Measurements from ENCODE around the gene NUDT5. TPM values are rescaled to one million over a fixed set of nuclear protein-coding genes. Genes with fewer than 3 reads are reported as not detected.
A peak's percentile ranks its signal among the peaks of the same experiment; 100 is the strongest.

The NUDT5 gene
- total RNA-seq, 2 donors from 2014 or later, result 44.7 to 53.9 TPM

DNA sequence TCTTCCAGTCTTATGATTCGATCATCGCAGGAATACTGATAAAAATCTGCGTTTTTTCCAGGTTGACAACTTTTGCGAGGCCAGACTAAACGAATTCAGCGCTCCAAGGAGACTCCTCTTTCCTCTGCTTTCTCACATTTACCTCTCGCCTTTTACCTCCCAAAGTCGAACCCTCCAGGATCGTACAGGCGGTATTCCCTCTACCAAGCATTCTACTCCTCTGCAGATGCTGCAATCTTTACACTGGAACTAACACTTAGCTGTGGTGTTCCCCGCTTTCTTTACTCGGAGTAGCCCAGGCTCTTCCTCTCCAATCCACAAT is 449 bp downstream of the NUDT5 start:
- ATAC-seq (ENCODE audit: insufficient number of reproducible peaks, low FRiP score, low read depth), result peak; percentile 18
- TF ChIP-seq, protein P1, sequence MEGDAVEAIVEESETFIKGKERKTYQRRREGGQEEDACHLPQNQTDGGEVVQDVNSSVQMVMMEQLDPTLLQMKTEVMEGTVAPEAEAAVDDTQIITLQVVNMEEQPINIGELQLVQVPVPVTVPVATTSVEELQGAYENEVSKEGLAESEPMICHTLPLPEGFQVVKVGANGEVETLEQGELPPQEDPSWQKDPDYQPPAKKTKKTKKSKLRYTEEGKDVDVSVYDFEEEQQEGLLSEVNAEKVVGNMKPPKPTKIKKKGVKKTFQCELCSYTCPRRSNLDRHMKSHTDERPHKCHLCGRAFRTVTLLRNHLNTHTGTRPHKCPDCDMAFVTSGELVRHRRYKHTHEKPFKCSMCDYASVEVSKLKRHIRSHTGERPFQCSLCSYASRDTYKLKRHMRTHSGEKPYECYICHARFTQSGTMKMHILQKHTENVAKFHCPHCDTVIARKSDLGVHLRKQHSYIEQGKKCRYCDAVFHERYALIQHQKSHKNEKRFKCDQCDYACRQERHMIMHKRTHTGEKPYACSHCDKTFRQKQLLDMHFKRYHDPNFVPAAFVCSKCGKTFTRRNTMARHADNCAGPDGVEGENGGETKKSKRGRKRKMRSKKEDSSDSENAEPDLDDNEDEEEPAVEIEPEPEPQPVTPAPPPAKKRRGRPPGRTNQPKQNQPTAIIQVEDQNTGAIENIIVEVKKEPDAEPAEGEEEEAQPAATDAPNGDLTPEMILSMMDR (IDR thresholded peaks at IDR 0.05), result no peak
- Histone ChIP-seq H3K4me1 (ENCODE audit: control insufficient read depth in 1 of 2, low read depth in 2 of 2) (peaks cover 24 to 36% of the 10 kb centered on the region in 2 donors), H3K4me3 (peak overlapping the region; percentile 98), H3K27ac (peak overlapping the region; percentile 89 to 96), H3K9me3 (no peaks in the 10 kb centered on the region), H3K27me3 (replicated peaks; ENCODE audit: insufficient read depth) (no peaks in the 10 kb centered on the region), H3K36me3 (peaks cover 6% of the 10 kb centered on the region)
- no peak for DNase-seq (ENCODE audit: low spot score)

DNA sequence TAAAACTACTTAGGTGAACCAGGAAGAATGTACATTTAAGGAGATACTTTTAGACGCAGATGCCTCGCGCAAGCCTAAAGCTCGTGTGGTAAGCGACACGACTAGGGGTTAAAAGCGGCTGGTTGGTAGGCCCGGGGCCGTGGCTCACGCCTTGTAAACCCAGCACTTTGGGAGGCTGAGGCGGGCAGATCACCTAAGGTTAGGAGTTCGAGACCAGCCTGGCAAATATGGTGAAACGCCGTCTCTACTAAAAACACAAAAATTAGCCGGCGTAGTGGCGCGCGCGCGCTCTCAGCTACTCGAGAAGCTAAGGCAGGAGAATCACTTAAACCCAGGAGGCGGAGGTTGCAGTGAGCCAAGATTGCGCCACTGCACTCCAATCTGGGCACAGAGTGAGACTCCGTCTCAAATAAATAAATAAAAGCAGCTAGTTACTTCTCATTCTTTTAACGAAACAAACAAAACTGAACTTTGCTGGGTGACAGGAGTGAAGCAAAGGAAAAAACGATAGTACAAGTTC is 879 bp downstream of the NUDT5 start:
- DNase-seq (ENCODE audit: low spot score) (no peak), ATAC-seq (ENCODE audit: insufficient number of reproducible peaks, low FRiP score, low read depth) (no peak)
- H3K36me3 ChIP-seq, result peaks cover 6% of the 10 kb centered on the region
- H3K4me1 ChIP-seq (ENCODE audit: control insufficient read depth in 1 of 2, low read depth in 2 of 2), result peaks cover 24 to 36% of the 10 kb centered on the region in 2 donors
- H3K4me3 ChIP-seq, result peak overlapping the region; percentile 98
- H3K27me3 ChIP-seq (replicated peaks; ENCODE audit: insufficient read depth), result no peaks in the 10 kb centered on the region
- TF ChIP-seq, protein P1 (IDR thresholded peaks at IDR 0.05), result no peak
- no peaks in the 10 kb centered on the region for H3K9me3 ChIP-seq
- peak overlapping the region; percentile 89 to 96 for H3K27ac ChIP-seq

DNA sequence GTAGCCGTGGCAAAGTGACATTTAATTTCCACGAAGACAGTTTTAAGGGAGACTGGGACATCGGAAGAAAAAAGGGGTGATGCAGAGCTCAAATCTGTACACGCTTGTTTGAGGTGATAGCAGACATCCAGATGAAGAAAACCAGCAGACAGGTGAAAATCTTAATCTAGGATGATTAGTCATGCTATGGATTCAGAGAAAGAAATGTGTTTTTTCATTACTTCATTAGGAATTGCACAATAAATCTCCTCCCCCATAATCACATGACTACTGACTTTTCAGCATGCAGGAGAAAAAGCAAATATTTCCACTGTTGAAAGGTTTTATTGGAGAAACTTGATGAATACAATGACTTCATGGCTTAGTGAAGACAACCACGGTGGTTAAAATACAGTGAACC is 2.5 kb downstream of the NUDT5 start:
- DNase-seq (ENCODE audit: low spot score), result no peak
- Histone ChIP-seq H3K9me3 (no peaks in the 10 kb centered on the region), H3K27ac (no peak overlapping the region), H3K36me3 (no peaks in the 10 kb centered on the region), H3K4me3 (no peak overlapping the region), H3K27me3 (replicated peaks; ENCODE audit: insufficient read depth) (no peaks in the 10 kb centered on the region), H3K4me1 (ENCODE audit: control insufficient read depth in 1 of 2, low read depth in 2 of 2) (peaks cover 24 to 35% of the 10 kb centered on the region in 2 donors)
- no peak for ATAC-seq (ENCODE audit: insufficient number of reproducible peaks, low FRiP score, low read depth)
- TF ChIP-seq, protein P1 (IDR thresholded peaks at IDR 0.05), result no peak

DNA sequence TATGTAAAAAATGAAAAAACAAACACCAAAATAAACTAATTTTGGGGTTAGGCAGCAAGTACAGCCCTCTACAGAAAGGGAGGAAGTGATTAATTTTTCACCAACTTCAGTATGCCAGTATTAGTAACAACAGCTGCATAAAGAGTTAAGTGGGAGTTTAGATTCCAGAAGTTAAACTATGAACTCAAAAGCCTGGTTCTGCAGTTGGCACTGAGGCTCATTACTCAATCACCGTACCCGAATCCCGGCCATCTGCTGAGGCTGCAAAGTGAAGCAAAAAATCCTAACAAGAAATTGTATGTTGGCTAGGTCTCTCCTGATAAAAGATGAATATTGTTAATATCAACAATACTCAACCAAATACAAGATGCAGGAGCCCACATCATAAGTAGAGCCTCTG is 4.0 kb downstream of the NUDT5 start:
- ATAC-seq (ENCODE audit: insufficient number of reproducible peaks, low FRiP score, low read depth) (no peak), DNase-seq (ENCODE audit: low spot score) (no peak)
- H3K36me3 ChIP-seq, result peaks cover 4% of the 10 kb centered on the region
- H3K27ac ChIP-seq, result no peak overlapping the region
- TF ChIP-seq, protein P1 (IDR thresholded peaks at IDR 0.05), result no peak
- H3K27me3 ChIP-seq (replicated peaks; ENCODE audit: insufficient read depth), result no peaks in the 10 kb centered on the region
- no peak overlapping the region for H3K4me3 ChIP-seq
- H3K9me3 ChIP-seq, result no peaks in the 10 kb centered on the region
- peaks cover 13 to 23% of the 10 kb centered on the region in 2 donors for H3K4me1 ChIP-seq (ENCODE audit: control insufficient read depth in 1 of 2, low read depth in 2 of 2)

DNA sequence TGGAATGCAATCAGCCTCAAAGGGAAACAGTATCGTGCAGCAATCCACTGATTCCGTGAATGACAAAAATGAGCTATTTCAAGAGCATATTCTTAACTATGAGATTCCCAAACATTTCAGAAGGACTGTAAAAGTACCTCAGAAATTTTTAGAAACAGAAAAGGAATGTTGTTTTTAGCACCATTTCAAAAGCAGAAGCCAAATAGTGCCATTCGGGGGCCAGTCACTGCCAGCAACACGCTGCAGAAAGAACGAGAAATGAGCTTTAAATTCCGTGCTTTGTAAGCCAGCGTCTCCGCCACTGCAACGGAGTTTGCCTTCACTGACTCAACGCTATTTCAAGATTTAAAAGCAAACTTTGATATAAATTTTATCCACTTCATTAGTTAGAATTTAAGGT is 6.3 kb downstream of the NUDT5 start:
- H3K4me3 ChIP-seq, result no peak overlapping the region
- no peak for ATAC-seq (ENCODE audit: insufficient number of reproducible peaks, low FRiP score, low read depth)
- H3K4me1 ChIP-seq (ENCODE audit: control insufficient read depth in 1 of 2, low read depth in 2 of 2), result peaks cover 10 to 17% of the 10 kb centered on the region in 2 donors
- no peak for DNase-seq (ENCODE audit: low spot score)
- TF ChIP-seq, protein P1 (IDR thresholded peaks at IDR 0.05), result no peak
- H3K27ac ChIP-seq, result peak overlapping the region; percentile 14 to 26
- H3K27me3 ChIP-seq (replicated peaks; ENCODE audit: insufficient read depth), result no peaks in the 10 kb centered on the region
- H3K9me3 ChIP-seq, result no peaks in the 10 kb centered on the region
- H3K36me3 ChIP-seq, result peaks cover 4% of the 10 kb centered on the region

Data from thoracic aorta (tissue), 2 donors.